GM19397 (cell line): ENCODE measurements around the gene C2CD4D.
"Not testable (repeated sequence)": the region's sequence is repeated elsewhere in the genome, so short reads cannot be mapped to it uniquely, and the experiment has no call there.

Experiments
- ATAC-seq: cut with Tn5 transposase; IDR thresholded peaks from one replicate; pipeline ENCODE4 v1.9.1; 2021; ENCODE audit warnings: mild to moderate bottlenecking, moderate library complexity; ENCODE audit not compliant: unreplicated experiment

The C2CD4D gene

DNA sequence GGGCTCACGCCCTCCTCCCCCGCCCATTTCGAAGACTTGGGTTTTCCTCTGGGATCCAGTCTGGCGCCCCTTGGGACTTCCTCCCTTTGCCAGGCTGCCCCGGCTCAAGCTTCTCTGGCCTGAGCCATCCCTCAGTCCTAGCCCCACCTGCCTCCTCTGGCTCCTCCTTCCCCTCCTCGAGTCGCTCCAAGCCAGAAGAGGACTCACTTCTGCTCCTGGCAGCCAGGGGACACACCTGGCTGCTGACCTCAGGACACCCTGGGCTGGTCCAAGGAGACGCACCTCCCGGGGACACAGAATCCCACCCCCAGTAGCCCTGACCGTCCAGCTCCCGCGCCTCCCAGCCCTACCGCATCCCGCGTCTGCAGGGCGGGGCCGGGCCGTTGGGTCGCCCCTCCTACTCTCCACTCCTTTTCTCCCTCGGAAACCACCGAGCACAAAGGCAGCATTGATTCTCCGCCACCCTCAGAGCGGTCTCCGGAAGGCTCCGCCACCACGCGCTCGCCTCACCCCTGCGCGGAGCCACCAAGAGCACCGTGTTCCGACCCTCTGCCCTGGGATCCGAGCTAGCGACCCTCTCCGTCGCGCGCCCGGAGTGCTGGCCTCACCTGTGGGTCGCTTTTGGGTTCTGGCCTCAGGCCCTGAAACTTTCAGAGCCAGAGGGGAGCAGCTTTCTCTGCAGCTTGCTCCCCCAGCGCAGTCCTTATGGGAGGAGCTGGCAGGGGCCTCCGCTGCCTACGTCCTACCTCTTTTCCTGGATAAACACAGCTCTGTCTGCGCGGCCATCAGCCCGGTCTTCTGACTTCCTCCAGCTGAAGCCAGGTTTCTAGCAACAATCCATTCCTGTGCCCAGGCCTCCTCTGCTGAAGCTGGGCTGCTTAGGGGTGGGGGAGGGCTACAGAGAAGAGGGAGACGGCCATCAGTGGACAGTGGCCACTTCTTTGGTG lies at the start of gene C2CD4D:
C2CD4D (minus strand) TSS at position 364 of the 947 bp plus-strand sequence. CDS start 831 bp downstream, outside the sequence.
- ATAC-seq = no peak

DNA sequence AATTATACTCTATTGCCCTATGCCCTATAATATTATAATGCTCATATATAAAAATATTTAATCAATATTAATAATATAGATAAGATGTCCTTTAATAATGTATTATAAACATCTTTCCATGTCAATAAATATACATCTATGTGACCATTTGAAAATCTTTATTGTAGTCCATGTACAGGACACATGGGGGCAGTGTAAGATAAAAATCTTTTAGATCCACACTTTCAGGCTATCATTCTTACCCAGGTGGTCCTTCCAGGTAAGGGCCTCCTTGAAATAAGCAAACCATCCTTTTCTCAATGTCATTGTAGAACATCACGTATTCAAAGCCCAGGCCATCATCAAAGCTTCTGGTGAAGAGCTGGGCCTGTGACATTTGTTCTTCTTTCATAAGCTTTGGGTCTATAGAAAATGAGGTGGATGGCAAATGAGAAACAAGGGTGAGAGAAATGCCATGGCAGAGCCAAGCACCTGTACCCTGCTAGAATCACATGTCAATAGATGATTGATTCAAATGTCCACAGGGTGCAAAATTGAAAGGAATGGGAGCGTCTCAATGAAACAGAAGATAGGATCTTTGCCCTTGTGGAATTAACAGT lies 49.5 kb upstream of the C2CD4D start:
- no peak for ATAC-seq

DNA sequence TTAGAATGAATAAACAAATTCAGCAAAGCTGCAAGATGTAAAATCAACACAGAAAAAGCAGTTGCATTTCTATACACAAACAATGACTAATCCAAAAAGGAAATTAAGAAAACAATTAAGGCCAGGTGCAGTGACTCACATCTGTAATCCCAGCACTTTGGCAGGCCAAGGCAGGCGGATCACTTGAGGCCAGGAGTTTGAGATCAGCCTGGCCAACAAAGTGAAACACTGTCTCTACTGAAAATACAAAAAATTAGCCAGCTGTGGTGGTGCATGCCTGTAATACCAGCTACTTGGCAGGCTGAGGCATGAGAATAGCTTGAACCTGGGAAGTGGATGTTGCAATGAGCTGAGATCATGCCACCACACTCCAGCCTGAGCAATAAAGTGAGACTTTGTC lies 47.4 kb upstream of the C2CD4D start:
- no peak for ATAC-seq

DNA sequence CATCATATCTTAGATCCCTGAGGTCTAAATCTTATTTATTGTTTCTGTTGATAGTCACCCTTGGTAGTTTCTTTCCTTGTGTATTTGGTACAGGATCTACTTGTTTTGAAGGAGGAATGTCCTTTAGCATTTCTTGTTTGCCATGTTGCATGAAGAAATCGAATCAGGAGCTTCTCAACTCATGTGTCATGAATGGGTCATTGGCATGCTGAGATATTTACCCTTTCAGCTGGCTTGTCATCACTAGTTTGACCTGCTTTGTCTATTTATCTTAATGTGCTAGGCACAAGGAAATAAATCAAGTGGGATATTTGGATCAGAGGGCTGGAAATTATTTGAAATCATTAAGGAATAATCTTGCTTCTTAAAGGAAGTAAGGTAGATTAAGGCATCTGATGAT lies 45.9 kb upstream of the C2CD4D start:
- no peak for ATAC-seq

DNA sequence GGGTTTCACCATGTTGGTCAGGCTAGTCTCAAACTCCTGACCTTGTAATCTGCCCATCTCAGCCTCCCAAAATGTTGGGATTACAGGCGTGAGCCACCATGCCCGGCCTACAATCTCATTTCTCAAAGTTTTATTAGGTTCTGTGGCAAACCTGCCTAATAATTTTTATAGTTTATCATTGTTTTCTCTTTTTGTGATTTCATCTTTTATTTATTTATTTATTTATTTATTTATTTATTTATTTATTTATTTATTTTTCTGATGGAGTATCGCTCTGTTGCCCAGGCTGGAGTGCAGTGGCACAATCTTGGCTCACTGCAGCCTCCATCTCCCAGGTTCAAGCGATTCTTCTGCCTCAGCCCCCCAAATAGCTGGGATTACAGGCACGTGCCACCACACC lies 45.3 kb upstream of the C2CD4D start:
- ATAC-seq = not testable (repeated sequence)

DNA sequence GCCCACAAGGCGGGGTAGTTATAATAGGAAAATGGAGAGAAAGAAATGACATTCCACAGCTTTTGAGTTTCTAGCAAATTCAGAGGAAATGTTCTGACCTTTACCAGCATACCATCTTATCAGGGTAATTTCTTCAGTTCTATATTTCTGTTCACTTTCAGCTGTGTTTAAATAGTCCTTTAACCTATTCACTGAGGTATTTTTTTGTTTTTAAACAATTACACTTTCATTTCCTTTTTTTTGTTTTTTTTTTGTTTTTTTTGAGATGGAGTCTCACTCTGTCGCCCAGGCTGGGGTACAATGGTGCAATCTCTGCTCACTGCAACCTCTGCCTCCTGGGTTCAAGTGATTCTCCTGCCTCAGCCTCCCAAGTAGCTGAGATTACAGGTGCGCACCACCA lies 44.8 kb upstream of the C2CD4D start:
- not testable (repeated sequence) for ATAC-seq

DNA sequence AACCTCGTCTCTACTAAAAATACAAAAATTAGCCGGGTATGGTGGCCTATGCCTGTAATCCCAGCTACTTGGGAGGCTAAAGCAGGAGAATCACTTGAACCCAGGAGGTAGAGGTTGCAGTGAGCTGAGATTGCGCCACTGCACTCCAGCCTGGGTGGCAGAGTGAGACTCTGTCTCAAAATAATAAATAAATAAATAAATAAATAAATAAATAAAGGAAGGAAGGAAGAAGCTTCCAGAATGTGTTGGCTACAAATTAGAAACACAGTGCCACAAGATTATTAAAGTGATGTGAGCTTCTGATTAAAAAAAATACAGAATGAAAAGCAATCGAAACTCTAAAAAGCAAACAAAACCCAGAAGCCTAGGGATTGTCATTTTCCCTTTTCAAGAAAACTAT lies 44.3 kb upstream of the C2CD4D start:
- not testable (repeated sequence) for ATAC-seq

DNA sequence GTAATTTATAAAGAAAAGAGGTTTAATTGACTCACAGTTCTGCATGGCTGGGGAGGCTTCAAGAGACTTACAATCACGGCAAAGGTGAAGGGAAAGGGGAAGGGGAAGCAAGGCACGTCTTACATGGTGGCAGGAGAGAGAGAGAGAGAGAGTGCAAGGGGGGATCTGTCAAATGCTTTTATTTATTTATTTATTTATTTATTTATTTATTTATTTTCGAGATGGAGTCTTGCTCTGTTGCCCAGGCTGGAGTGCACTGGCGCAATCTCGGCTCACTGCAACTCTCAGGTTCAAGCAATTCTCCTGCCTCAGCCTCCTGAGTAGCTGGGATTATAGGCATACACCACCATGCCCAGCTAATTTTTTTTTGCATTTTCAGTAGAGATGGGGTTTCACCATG lies 43.3 kb upstream of the C2CD4D start:
- ATAC-seq = not testable (repeated sequence)

DNA sequence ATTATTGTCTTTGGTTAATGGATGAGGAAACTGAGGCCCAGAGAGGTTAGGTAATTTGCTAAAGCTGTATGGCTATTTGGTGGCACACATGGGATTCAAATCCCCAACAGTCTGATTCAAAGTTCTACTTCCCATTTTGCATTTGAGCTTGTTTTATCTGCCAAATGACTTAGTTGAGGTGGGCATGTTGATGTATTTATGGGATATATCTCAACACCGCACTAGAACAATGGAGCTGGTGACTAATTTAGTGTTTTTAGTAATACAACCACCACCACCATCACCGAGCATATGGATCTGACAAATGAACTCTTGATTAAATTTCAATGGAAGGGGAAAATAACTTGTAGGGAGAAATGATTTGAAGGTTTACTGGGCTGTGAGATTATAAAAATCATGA lies 42.8 kb upstream of the C2CD4D start:
- ATAC-seq = no peak

DNA sequence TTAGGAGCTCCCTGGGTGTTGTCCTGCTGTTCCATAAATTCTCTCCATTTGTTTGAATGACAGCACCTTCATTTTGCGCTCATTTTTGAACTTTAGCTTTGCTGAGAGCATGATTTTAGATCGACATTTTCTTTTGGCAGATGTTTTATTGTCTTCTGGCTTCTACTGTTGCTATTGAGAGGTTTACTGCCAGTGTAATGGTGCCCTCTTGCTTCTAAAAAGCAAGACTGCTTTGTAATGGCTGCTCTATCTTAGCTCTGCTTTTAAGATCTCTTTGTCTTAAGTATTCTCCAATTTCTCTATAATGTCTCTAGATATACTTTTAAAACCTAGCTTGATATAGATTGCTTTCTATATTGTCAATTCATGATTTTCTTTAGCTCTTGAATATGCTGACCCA lies 41.9 kb upstream of the C2CD4D start:
- no peak for ATAC-seq

DNA sequence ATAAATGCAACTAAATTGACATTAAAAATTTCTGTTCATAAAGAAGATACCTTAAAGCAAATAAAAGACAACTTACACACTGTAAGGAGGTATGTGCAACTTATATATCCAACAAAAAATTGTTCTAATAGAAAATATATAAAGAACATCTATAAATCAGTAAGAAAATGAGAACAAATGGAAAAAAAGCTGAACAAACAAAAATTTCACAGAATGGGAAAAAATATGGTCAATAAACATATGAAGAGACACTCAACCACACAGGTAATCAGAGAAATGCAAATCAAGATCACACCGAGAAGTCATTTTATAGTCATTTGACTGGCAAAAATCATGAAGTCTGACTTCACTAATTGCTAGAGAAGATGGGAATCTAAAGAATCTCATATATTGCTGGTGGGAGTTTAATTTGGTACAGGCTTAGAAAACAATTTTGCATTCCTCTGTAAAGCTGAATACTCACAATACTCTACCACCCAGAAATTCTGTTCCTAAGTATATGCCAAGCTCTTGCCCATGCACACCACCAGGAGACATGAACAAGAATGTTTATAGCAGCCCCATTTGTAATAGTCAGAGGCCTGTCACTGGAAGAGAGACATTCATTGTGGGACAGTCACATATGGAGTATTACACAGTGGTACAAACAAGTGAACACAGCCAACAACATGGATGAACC lies 35.9 kb upstream of the C2CD4D start:
- no peak for ATAC-seq

DNA sequence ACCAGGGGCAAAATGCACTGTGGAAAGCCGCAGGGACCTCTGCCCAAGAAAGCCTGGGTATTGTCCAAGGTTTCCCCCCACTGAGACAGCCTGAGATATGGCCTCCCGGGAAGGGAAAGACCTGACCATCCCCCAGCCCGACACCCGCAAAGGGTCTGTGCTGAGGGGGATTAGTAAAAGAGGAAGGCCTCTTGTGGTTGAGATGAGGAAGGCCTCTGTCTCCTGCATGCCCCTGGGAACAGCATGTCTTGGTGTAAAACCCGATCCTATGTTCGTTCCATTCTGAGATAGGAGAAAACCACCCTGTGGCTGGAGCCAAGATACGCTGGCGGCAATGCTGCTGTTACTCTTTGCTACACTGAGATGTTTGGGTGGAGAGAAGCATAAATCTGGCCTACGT lies 33.2 kb upstream of the C2CD4D start:
- not testable (repeated sequence) for ATAC-seq

DNA sequence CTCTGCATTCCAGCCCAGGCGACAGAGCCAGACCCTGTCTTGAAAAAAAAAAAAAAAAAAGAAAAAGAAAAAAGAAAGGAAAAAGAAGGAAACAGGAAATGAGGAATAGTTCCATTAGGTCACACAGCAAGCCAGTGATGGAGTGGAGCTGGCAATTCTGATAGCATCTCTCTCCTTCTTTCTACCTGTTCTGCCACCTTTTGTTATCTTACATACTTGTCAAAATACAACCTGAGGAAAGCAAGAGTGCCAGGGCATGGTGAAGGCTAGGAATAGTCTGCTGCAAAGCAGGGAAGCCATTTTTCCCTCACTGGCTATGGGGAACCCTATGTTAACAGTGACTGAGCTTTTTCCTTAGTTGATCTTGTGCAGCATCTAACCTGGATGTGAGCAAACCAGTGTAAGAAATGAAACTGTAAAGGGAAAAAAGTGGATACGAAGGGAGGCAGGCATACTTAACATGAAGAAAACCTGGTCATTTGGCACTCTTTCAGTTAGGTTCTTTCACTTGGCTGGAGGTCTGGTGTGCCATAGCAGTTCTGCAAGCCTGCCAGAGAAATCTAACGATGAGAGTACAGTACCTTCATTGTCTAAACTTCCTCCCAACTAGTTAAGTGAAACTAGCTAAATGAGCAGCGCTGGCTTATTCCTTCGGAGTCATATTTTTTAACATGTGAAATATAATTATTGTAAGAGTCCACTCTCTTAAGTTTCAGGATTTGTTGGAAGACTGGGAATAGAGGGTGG lies 31.8 kb upstream of the C2CD4D start:
- ATAC-seq = no peak

DNA sequence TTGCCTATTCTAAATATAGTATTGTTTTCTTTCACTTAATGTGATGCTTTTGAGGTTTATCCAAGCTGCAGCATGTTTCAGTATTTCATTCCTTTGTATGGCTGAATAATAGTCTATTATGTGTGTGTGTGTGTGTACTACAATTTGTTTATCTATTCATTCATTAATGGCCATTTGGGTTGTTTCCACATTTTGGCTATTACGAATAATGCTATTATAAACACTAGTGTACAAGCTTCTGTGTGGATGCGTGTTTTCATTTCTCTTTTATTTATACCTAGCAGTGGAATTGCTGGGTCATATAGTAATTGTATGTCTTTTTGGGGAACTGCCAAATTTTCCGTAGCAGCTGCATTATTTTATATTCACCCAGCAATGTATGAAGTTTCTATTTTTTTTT lies 28.9 kb upstream of the C2CD4D start:
- ATAC-seq = no peak

DNA sequence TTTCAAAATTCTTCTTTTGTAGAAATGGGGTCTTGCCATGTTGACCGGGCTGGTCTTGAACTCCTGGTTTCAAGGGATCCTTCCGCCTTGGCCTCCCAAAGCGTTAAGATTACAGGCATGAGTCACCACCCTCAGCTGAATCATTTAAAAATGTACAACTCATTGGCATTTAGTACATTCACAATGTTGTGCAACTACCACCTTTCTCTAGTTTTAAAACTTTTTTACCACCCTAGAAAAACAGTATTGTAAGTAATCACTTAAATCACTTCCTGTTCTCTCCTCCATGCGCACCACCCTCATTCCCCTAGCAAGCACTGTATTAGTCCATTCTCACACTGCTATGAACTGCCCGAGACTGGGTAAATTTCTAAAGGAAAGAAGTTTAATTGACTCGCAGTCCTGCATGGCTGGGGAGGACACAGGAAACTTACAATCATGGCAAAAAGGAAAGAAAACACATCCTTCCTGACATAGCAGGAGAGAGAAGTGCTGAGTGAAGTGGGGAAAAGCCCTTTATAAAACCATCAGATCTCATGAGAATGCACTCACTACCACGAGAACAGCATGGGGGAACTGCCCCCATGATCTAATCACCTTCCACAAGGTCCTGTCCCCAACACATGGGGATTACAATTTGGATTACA lies 28.3 kb upstream of the C2CD4D start:
- no peak for ATAC-seq

DNA sequence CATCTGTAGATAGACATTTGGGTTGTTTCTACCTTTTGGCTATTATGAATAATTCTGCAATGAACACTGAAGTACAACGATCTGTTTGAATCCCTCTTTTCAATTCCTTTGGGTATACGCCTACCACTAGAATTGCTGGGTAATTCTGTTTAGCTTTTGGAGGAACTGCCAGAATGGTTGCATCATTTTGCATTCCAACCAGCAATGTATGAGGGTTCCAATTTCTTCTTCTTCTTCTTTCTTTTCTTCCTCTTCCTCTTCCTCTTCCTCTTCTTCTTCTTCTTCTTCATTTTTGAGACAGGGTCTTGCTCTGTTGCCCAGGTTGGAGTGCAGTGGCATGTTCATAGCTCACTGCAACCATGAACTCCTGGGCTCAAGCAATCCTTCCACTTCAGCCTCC lies 27.7 kb upstream of the C2CD4D start:
- ATAC-seq = no peak

DNA sequence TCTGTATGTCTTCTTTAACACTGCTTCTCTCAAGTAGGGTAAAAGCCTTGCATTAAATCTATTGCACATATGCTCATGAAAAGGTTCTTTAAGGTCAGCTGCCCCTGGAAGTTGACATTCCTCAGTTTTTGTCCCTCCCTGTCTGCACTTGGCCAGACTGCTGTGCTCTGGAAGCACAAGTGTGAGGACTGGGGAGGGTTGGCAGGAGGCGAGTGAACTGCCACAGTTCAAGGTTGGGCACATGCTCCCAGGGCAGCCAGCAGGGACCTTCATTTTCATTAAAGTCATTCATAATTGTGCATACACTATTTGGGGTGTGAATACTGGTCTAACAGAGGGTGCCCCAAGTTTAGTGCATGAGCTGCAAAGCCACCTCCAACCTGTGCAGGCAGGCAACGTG lies 24.8 kb upstream of the C2CD4D start:
- no peak for ATAC-seq

DNA sequence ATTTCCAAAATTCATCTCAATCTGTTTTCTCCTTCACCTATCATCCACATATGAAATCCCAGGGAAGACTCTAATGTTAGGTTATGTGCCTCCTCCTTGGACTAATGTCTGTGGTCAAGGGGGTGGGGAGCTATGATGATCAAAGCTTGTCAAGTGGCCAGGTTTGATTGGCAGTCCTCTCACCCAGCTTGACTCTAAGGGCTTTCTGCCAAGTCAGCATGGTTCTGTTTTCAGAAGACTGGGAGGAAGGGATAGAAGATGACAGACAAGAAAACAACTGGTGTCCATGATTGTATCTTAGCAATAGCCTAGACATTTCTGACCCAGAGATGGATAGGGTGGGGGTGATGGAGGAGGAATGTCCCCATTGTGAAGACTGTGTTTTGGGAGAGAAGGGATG lies 23.0 kb upstream of the C2CD4D start:
- ATAC-seq = no peak

DNA sequence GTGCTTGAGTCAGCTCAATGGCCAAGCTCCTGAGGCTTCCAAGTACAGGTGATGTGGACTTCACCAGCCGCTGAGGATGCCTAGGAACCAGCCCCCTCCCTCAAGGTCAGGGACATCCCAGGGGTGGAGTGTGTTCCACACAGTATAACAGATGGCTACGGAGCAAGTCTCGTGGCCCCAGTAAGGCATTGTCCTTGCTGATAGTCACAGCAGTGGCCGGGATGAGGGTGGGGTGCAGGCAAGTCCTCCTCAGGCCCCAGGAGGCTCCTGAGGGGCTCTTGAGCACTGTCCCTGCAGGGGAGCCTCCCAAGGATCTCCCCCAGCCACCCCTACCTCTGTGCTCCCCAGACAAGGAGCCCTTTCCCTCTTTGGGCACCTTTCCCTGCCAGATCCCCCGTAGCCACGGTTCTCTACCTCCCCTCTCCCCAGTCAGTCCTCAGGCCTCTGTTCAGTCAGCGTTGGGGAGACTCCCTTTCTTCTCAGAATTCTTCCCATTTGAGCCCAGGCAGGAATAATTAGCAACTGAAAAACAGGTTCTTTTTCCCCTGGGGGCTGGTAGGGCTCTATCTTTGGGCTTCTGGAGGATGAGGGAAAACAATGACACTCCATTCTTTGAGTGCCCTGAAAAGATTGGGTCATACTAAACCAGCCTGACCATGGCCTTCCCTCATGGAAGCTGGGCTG lies 21.0 kb upstream of the C2CD4D start:
- ATAC-seq = no peak

DNA sequence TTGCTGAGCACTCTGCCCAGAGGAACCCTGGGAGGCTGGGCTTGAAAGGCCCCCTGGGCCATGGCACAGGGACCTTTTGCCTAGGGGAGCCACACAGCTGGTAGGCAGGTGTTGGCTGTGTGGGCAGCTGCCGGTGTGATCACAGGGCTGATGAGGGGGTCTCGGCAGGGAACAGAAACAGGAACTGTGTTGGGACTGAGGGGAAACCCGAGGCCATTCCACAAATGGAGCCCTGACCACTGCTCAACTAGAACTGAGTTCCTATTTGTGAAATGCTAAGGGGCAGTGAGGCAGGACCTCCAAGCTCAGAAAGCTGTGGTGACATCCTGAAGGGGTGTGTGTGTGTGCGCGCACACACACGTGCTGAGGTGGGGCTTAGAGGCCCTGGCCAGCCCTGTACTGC lies 20.3 kb upstream of the C2CD4D start:
- ATAC-seq = no peak
